Activated CD4-positive, alpha-beta T cell treated with anti-CD3 and anti-CD28 coated beads for 36 hours (primary cell): Measurements from ENCODE around the gene EIF4ENIF1. TPM values are rescaled to one million over a fixed set of nuclear protein-coding genes. Genes with fewer than 3 reads are reported as not detected.
"Not testable (repeated sequence)": the region's sequence is repeated elsewhere in the genome, so short reads cannot be mapped to it uniquely, and the experiment has no call there.

Experiments
- ATAC-seq: fragments of 200-7000 bp; cut with Tn5 transposase; one replicate; pipeline ENCODE4 v1.10.0; 2021; ENCODE audit warnings: mild to moderate bottlenecking, moderate library complexity
- CTCF ChIA-PET: fragments of 350-600 bp; sonication (Branson Sonifier 250); formaldehyde crosslinking; loops from one replicate; lab custom pipeline; 2021; ENCODE audit warnings: antibody characterized with exemption; lab: Charles Lee
- POLR2A ChIA-PET: fragments of 350-600 bp; sonication (Branson Sonifier 250); formaldehyde crosslinking; loops from one replicate; lab custom pipeline; 2021; ENCODE audit warnings: antibody characterized with exemption, inconsistent platforms; lab: Charles Lee
- DNase-seq: peaks from one replicate; pipeline ENCODE4 v3.0.0-alpha.2; 2020
- H3K27ac Mint-ChIP-seq: one replicate; pipeline ENCODE4 v1.8.0; 2021; ENCODE audit warnings: mixed read lengths
- H3K27me3 Mint-ChIP-seq: one replicate; pipeline ENCODE4 v1.8.0; 2021; ENCODE audit warnings: mixed read lengths
- H3K36me3 Mint-ChIP-seq: one replicate; pipeline ENCODE4 v1.8.0; 2021; ENCODE audit warnings: low read depth, mixed read lengths
- H3K4me1 Mint-ChIP-seq: one replicate; pipeline ENCODE4 v1.8.0; 2021; ENCODE audit warnings: mixed read lengths
- H3K4me3 Mint-ChIP-seq: one replicate; pipeline ENCODE4 v1.8.0; 2021; ENCODE audit warnings: mild to moderate bottlenecking, moderate library complexity, mixed read lengths
- H3K9me3 Mint-ChIP-seq: one replicate; pipeline ENCODE4 v1.8.0; 2021; ENCODE audit warnings: low read depth, mixed read lengths
- intact Hi-C, 2 experiments: fragments of 100-400 bp; cut with DNase I in 1 of 2; cut with micrococcal nuclease in 1 of 2; formaldehyde crosslinking; loops; one replicate each; pipeline versions ENCODE4 v1.14.2 to v1.15.1; 2022 to 2024; cut with DNase I, micrococcal nuclease
- total RNA-seq, 2 experiments: library from RNA; stranded (reverse); gene quantifications; one replicate each; pipeline ENCODE4 v1.2.3, GENCODE V29; 2021

EIF4ENIF1 gene
- total RNA-seq, 2 experiments from 2014 or later = 45.4 to 75.0 TPM

GRCh38 chr22:31445642-31446041, 44.0 kb downstream of the EIF4ENIF1 start:
- DNase-seq (no peak), ATAC-seq (peak; percentile 62)
- ChIA-PET POLR2A (no interaction called here), CTCF (no interaction called here)
- H3K27ac Mint-ChIP-seq = peak overlapping the region; percentile 73
- no peaks in the 10 kb centered on the region for H3K9me3 Mint-ChIP-seq
- H3K36me3 Mint-ChIP-seq = peaks cover 55% of the 10 kb centered on the region
- H3K4me3 Mint-ChIP-seq = no peak overlapping the region
- intact Hi-C loops = loop anchor here in 1 of 2 experiments (5.0 kb wide), 1 partner anchor 187 kb away; no protein-coding TSS in a partner anchor
- H3K27me3 Mint-ChIP-seq = no peaks in the 10 kb centered on the region
- H3K4me1 Mint-ChIP-seq = peaks cover 3% of the 10 kb centered on the region

GRCh38 chr22:31443516-31443915, 46.1 kb downstream of the EIF4ENIF1 start:
- no peaks in the 10 kb centered on the region for H3K27me3 Mint-ChIP-seq
- ChIA-PET CTCF (no interaction called here), POLR2A (no interaction called here)
- intact Hi-C loops = no loop called here
- H3K27ac Mint-ChIP-seq = no peak overlapping the region
- H3K4me1 Mint-ChIP-seq = peaks cover 3% of the 10 kb centered on the region
- ATAC-seq = no peak
- H3K36me3 Mint-ChIP-seq = peaks cover 60% of the 10 kb centered on the region
- DNase-seq = no peak
- H3K9me3 Mint-ChIP-seq = no peaks in the 10 kb centered on the region
- H3K4me3 Mint-ChIP-seq = no peak overlapping the region

- Mint-ChIP-seq H3K4me3 (no peak overlapping the region), H3K4me1 (peaks cover 3% of the 10 kb centered on the region), H3K27ac (no peak overlapping the region), H3K27me3 (no peaks in the 10 kb centered on the region), H3K9me3 (no peaks in the 10 kb centered on the region), H3K36me3 (peaks cover 54% of the 10 kb centered on the region)
- ChIA-PET POLR2A (interaction anchor here (0.6 kb wide), 1 partner anchor 12 kb away, joined by 3 read pairs; no protein-coding TSS in a partner anchor), CTCF (no interaction called here)
- ATAC-seq (no peak), DNase-seq (no peak)
- intact Hi-C loops = no loop called here
These were observed 46.7 kb downstream of the EIF4ENIF1 start for GRCh38 chr22:31442768-31443489.

GRCh38 chr22:31441652-31442051, 48.0 kb downstream of the EIF4ENIF1 start:
- Mint-ChIP-seq H3K36me3 (peaks cover 60% of the 10 kb centered on the region), H3K4me3 (no peak overlapping the region), H3K27ac (no peak overlapping the region), H3K9me3 (no peaks in the 10 kb centered on the region), H3K4me1 (peaks cover 3% of the 10 kb centered on the region), H3K27me3 (no peaks in the 10 kb centered on the region)
- intact Hi-C loops = no loop called here
- no peak for ATAC-seq
- ChIA-PET POLR2A (no interaction called here), CTCF (no interaction called here)
- no peak for DNase-seq

- intact Hi-C loops = no loop called here
- H3K27me3 Mint-ChIP-seq = no peaks in the 10 kb centered on the region
- H3K27ac Mint-ChIP-seq = no peak overlapping the region
- no peak overlapping the region for H3K4me3 Mint-ChIP-seq
- ChIA-PET CTCF (interaction anchor here (0.9 to 1.0 kb wide), 2 partner anchors 8 to 20 kb away, joined by 3 to 4 read pairs; no protein-coding TSS in a partner anchor), POLR2A (no interaction called here)
- no peak for DNase-seq
- peaks cover 66% of the 10 kb centered on the region for H3K36me3 Mint-ChIP-seq
- H3K9me3 Mint-ChIP-seq = no peaks in the 10 kb centered on the region
- H3K4me1 Mint-ChIP-seq = peaks cover 3% of the 10 kb centered on the region
- ATAC-seq = no peak
These were observed 49.0 kb downstream of the EIF4ENIF1 start for GRCh38 chr22:31440681-31441080.

GRCh38 chr22:31439808-31440207, 49.8 kb downstream of the EIF4ENIF1 start:
- Mint-ChIP-seq H3K9me3 (no peaks in the 10 kb centered on the region), H3K4me1 (no peaks in the 10 kb centered on the region), H3K27me3 (no peaks in the 10 kb centered on the region), H3K4me3 (no peak overlapping the region), H3K36me3 (peaks cover 66% of the 10 kb centered on the region), H3K27ac (no peak overlapping the region)
- ChIA-PET POLR2A (no interaction called here), CTCF (interaction anchor here (1.0 to 1.8 kb wide), 4 partner anchors 9 to 126 kb away, joined by 3 to 8 read pairs (median 4); no protein-coding TSS in a partner anchor)
- intact Hi-C loops = no loop called here
- no peak for ATAC-seq
- no peak for DNase-seq

GRCh38 chr22:31436132-31436531, 53.5 kb downstream of the EIF4ENIF1 start:
- Mint-ChIP-seq H3K4me1 (no peaks in the 10 kb centered on the region), H3K36me3 (peaks cover 62% of the 10 kb centered on the region), H3K9me3 (no peaks in the 10 kb centered on the region), H3K4me3 (no peak overlapping the region), H3K27me3 (no peaks in the 10 kb centered on the region), H3K27ac (no peak overlapping the region)
- ATAC-seq = no peak
- intact Hi-C loops = no loop called here
- ChIA-PET CTCF (interaction anchor here (0.7 to 1.1 kb wide), 3 partner anchors 13 to 120 kb away, joined by 3 read pairs; no protein-coding TSS in a partner anchor), POLR2A (no interaction called here)
- DNase-seq = no peak

- CTCF ChIA-PET = no interaction called here
- H3K36me3 Mint-ChIP-seq = peaks cover 61% of the 10 kb centered on the region
- peak overlapping the region; percentile 13 for H3K27ac Mint-ChIP-seq
- ATAC-seq (no peak), DNase-seq (no peak)
- intact Hi-C loops = no loop called here
- H3K4me3 Mint-ChIP-seq = no peak overlapping the region
- no peaks in the 10 kb centered on the region for H3K9me3 Mint-ChIP-seq
- H3K4me1 Mint-ChIP-seq = no peaks in the 10 kb centered on the region
- POLR2A ChIA-PET = interaction anchor here (0.6 kb wide), 1 partner anchor 36 kb away, joined by 3 read pairs; no protein-coding TSS in a partner anchor
- H3K27me3 Mint-ChIP-seq = no peaks in the 10 kb centered on the region
These were observed 57.7 kb downstream of the EIF4ENIF1 start for GRCh38 chr22:31431950-31432349.

- Mint-ChIP-seq H3K9me3 (no peaks in the 10 kb centered on the region), H3K27me3 (no peaks in the 10 kb centered on the region), H3K4me3 (no peak overlapping the region), H3K27ac (peak overlapping the region; percentile 29), H3K4me1 (peaks cover 2% of the 10 kb centered on the region), H3K36me3 (peaks cover 64% of the 10 kb centered on the region)
- intact Hi-C loops = no loop called here
- no peak for DNase-seq
- ATAC-seq = peak; percentile 50
- CTCF ChIA-PET = interaction anchor here (0.6 to 1.3 kb wide), 3 partner anchors 11 to 113 kb away, joined by 3 to 6 read pairs (median 4); no protein-coding TSS in a partner anchor
- POLR2A ChIA-PET = interaction anchor here (0.6 kb wide), 1 partner anchor 171 kb away, joined by 6 read pairs; no protein-coding TSS in a partner anchor
These were observed 64.2 kb downstream of the EIF4ENIF1 start for GRCh38 chr22:31425331-31426050.

GRCh38 chr22:31402350-31402749, 87.3 kb downstream of the EIF4ENIF1 start:
- H3K4me1 Mint-ChIP-seq = peaks cover 25% of the 10 kb centered on the region
- H3K9me3 Mint-ChIP-seq, H3K4me3 Mint-ChIP-seq, ATAC-seq, H3K27me3 Mint-ChIP-seq, POLR2A ChIA-PET, H3K27ac Mint-ChIP-seq, intact Hi-C loops, DNase-seq: not testable (repeated sequence)
- CTCF ChIA-PET = interaction anchor here (0.6 kb wide), 1 partner anchor 240 kb away, joined by 5 read pairs; no protein-coding TSS in a partner anchor
- H3K36me3 Mint-ChIP-seq = peaks cover 45% of the 10 kb centered on the region

- Mint-ChIP-seq H3K36me3 (peaks cover 29% of the 10 kb centered on the region), H3K4me1 (peaks cover 18% of the 10 kb centered on the region), H3K9me3 (no peaks in the 10 kb centered on the region), H3K27ac (peak overlapping the region; percentile 91), H3K27me3 (no peaks in the 10 kb centered on the region), H3K4me3 (peak overlapping the region; percentile 99)
- CTCF ChIA-PET = interaction anchor here (0.7 to 1.0 kb wide), 3 partner anchors 39 to 433 kb away, joined by 4 read pairs; no protein-coding TSS in a partner anchor
- POLR2A ChIA-PET = interaction anchor here (0.6 to 1.3 kb wide), 2 partner anchors 18 to 84 kb away, joined by 3 to 5 read pairs; no protein-coding TSS in a partner anchor
- ATAC-seq (no peak), DNase-seq (no peak)
- intact Hi-C loops = loop anchor here in 1 of 2 experiments (2.0 kb wide), 1 partner anchor 807 kb away; no protein-coding TSS in a partner anchor
These were observed 89.6 kb downstream of the EIF4ENIF1 start for GRCh38 chr22:31400023-31400397.
